VCaP (cell line): ENCODE results near the gene BRS3.

Experiments
- H3K27ac ChIP-seq: fragments of 450-650 bp; 2 replicates; pipeline ENCODE4 v1.5.1; 2017
- CTCF ChIP-seq: fragments of 450-650 bp; conservative IDR thresholded peaks from 2 replicates; pipeline ENCODE4 v1.5.1; 2017; ENCODE audit warnings: mild to moderate bottlenecking, moderate library complexity

Gene BRS3

DNA sequence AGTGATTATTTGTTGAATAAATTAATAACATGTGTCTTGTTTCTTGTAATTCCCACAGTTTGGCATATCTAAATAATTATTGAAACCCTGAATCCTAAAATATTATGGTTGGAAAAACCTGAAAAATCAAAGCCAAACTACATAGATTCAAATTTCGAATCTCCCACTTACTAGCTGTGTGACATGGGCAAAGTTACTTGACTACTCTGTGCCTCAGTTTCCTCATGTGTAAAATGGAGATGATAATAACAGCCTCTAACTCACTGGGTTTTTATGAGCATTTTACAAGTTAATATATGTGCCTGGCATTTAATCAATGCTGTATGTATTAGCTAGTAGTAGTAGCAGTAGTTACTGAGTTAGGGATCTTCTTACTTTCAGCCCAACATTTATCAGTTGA is 34.6 kb upstream of the BRS3 start:
- H3K27ac ChIP-seq: no peak overlapping the region
- TF ChIP-seq CTCF: no peak

DNA sequence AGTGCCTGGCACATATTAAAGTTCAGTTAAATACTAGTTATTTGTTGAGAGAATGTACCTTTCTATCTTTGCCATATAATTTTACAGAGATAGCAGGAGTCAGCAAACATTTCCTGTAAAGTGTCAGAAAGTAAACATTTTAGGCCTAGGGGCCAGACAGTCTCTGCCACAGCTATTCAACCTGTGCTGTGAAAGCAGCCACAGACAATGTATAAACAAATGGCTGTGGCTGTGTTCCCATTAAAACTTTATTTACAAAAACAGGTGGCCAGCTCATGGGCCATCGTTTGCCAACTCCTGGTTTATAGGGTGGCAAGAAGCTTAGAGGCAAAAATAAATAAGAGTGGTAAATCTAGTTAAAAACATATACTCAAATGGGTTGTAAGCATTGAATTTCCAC is 34.0 kb upstream of the BRS3 start:
- no peak overlapping the region for H3K27ac ChIP-seq
- TF ChIP-seq CTCF: no peak

- no peak overlapping the region for H3K27ac ChIP-seq
- TF ChIP-seq CTCF: no peak
Measured at GRCh38 chrX:136456133-136456532, 31.6 kb upstream of the BRS3 start.

- no peak overlapping the region for H3K27ac ChIP-seq
- TF ChIP-seq CTCF: no peak
Measured at GRCh38 chrX:136457303-136457917, 30.3 kb upstream of the BRS3 start.

DNA sequence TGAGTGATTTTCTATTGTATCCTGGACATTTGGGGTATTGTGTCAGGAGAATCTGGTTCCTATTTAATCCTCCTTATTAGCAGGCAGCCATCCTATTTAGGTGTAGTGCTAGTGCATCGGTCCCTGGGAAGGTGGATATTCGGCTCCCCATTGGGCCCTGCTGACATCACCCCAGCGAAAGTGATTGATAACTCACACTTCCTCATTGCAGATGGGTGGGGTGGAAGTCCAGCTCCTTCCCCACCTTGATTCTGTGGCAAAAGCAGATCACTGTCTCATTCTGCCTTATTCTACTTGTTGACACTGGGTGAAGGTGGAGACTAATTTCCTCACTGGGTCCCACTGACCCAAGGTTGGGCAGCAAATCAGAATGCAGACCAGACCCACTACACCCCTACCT is 23.2 kb upstream of the BRS3 start:
- no peak for TF ChIP-seq CTCF

GRCh38 chrX:136467303-136467702 is 20.4 kb upstream of the BRS3 start:
- H3K27ac ChIP-seq: no peak overlapping the region
- no peak for TF ChIP-seq CTCF

More for the DNA sequence above, 23.2 kb upstream of the BRS3 start:
- no peak overlapping the region for H3K27ac ChIP-seq

- no peak for TF ChIP-seq CTCF
- no peak overlapping the region for H3K27ac ChIP-seq
Measured at GRCh38 chrX:136468391-136469103, 19.2 kb upstream of the BRS3 start.
